ENCODE data around the gene NEO1.

GRCh38 chr15:73028031-73028430, 24.2 kb upstream of the NEO1 start:
- TF ChIP-seq EZH2phosphoT487 (IDR thresholded peaks at IDR 0.05; ENCODE audit: borderline replicate concordance, low read depth) (no peak), CTCF (IDR thresholded peaks at IDR 0.05) (no peak), PBX3 (IDR thresholded peaks at IDR 0.05) (no peak), FOXM1 (IDR thresholded peaks at IDR 0.05; ENCODE audit: low read depth) (no peak), FOXJ3 (CRISPR knock-in tag; IDR thresholded peaks at IDR 0.05) (no peak), TAF1 (IDR thresholded peaks at IDR 0.05; ENCODE audit: borderline replicate concordance, low read depth, low read length) (no peak), FOSL2 (IDR thresholded peaks at IDR 0.05; ENCODE audit: borderline replicate concordance, low read depth) (no peak), GABPA (IDR thresholded peaks at IDR 0.05; ENCODE audit: low read depth) (no peak), GATA2 (CRISPR knock-in tag; IDR thresholded peaks at IDR 0.05) (no peak), RFX5 (IDR thresholded peaks at IDR 0.05; ENCODE audit: low read length) (no peak), SIN3A (IDR thresholded peaks at IDR 0.05; ENCODE audit: borderline replicate concordance, low read depth, low read length) (no peak), POLR2AphosphoS5 (IDR thresholded peaks at IDR 0.05; ENCODE audit: low read depth, low read length) (no peak), NFIC (IDR thresholded peaks at IDR 0.05; ENCODE audit: borderline replicate concordance) (no peak)
